Mucosa of stomach (tissue), 1 donor: ENCODE measurements around the gene IMMP2L.
"Not testable (repeated sequence)": the region's sequence is repeated elsewhere in the genome, so short reads cannot be mapped to it uniquely, and the experiment has no call there.

Experiments
- H3K27me3 ChIP-seq: one replicate; pipeline ENCODE4 v1.7.0; 2013; ENCODE audit warnings: mild to moderate bottlenecking, low read length; ENCODE audit not compliant: control insufficient read depth, insufficient read depth
- H3K36me3 ChIP-seq: one replicate; pipeline ENCODE4 v1.7.0; 2013; ENCODE audit warnings: low read length; ENCODE audit not compliant: control insufficient read depth, insufficient read depth
- H3K4me1 ChIP-seq: one replicate; pipeline ENCODE4 v1.7.0; 2013; ENCODE audit warnings: mild to moderate bottlenecking, low read length; ENCODE audit not compliant: control insufficient read depth, insufficient read depth
- H3K4me3 ChIP-seq: one replicate; pipeline ENCODE4 v1.7.0; 2013; ENCODE audit warnings: low read length
- H3K9ac ChIP-seq: one replicate; pipeline ENCODE4 v1.7.0; 2013; ENCODE audit warnings: mild to moderate bottlenecking, low read length, moderate library complexity
- H3K9me3 ChIP-seq: one replicate; pipeline ENCODE4 v1.7.0; 2013; ENCODE audit warnings: mild to moderate bottlenecking, low read length, moderate library complexity; ENCODE audit not compliant: control insufficient read depth
- donor health status: Pancreatic carcinoma.

Gene IMMP2L

GRCh38 chr7:111561904-111562732 is at the start of gene IMMP2L:
IMMP2L (minus strand) TSS chr7:111562492.
- Histone ChIP-seq H3K4me3 (peak within 1 kb of the TSS; percentile 82), H3K4me1 (peaks cover 15% of the 10 kb centered on the region), H3K9ac (peak within 1 kb of the TSS; percentile 83), H3K36me3 (no peaks in the 10 kb centered on the region), H3K27me3 (no peaks in the 10 kb centered on the region), H3K9me3 (no peaks in the 10 kb centered on the region)

GRCh38 chr7:111609483-111610254 is 47.4 kb upstream of the IMMP2L start:
- H3K4me1 ChIP-seq, H3K27me3 ChIP-seq, H3K9ac ChIP-seq, H3K36me3 ChIP-seq, H3K9me3 ChIP-seq, H3K4me3 ChIP-seq: not testable (repeated sequence)

DNA sequence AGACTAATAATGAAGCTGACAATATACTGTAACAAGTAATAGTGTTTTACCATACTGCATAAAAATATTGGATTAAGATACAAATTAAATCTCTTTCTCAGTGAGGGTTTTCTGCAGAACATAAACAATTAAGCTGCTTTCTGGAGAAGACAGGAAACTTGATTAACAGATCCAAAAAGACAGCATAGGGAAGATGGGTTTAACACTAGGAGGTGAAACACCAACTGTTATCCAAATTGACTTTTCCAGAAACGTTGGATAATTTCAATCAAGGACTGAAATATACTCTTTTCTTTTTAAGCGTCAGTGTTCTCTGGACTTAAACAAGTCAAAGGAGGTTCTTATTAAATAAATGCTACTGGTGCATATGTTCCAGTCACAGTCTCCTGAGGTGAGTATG is 45.3 kb upstream of the IMMP2L start:
- Histone ChIP-seq H3K4me1 (no peaks in the 10 kb centered on the region), H3K27me3 (no peaks in the 10 kb centered on the region), H3K36me3 (no peaks in the 10 kb centered on the region), H3K4me3 (no peak overlapping the region), H3K9ac (no peak overlapping the region), H3K9me3 (no peaks in the 10 kb centered on the region)

DNA sequence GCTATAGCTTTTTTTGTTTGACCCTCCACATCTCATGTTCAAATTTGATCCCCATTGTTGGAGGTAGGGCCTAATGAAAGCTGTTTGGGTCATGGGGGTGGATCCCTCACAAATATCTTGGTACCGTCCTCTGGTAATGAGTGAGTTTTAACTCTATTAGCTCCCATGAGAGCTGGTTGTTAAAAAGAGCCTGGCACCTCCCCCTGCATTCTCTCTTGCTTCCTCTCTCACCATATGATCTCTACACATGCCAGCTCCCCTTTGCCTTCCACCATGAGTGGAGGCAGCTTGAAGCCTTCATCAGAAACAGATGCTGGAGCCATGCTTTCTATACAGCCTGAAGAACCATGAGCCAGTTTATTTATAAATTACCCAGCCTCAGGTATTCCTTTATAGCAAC is 43.0 kb upstream of the IMMP2L start:
- Histone ChIP-seq H3K9me3 (no peaks in the 10 kb centered on the region), H3K36me3 (no peaks in the 10 kb centered on the region), H3K27me3 (no peaks in the 10 kb centered on the region), H3K4me3 (no peak overlapping the region), H3K4me1 (no peaks in the 10 kb centered on the region), H3K9ac (no peak overlapping the region)

DNA sequence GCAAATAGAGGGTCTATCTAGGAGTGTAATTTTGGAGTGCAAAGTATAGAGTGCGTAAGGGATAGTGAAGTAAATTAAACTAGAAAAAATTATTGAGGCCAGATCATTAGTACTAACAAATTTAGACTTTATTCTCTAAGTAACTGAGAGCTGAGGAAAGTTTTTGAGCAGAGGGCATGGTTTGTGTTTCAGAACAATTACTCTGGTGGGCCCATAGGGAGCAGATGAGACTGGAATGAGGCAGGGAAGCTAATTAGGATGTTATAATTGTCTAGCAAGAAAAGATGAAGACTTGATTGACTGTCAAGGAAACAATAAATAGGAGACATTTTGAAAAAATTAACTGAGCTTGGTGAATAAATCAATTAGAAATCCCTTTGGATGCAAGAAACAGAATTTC is 37.8 kb upstream of the IMMP2L start:
- no peak overlapping the region for H3K9ac ChIP-seq
- H3K9me3 ChIP-seq = no peaks in the 10 kb centered on the region
- H3K4me1 ChIP-seq = no peaks in the 10 kb centered on the region
- H3K27me3 ChIP-seq = no peaks in the 10 kb centered on the region
- H3K36me3 ChIP-seq = no peaks in the 10 kb centered on the region
- H3K4me3 ChIP-seq = no peak overlapping the region

- H3K27me3 ChIP-seq = no peaks in the 10 kb centered on the region
- no peaks in the 10 kb centered on the region for H3K36me3 ChIP-seq
- no peak overlapping the region for H3K4me3 ChIP-seq
- H3K9ac ChIP-seq = no peak overlapping the region
- H3K9me3 ChIP-seq = no peaks in the 10 kb centered on the region
- H3K4me1 ChIP-seq = no peaks in the 10 kb centered on the region
These were observed 33.5 kb upstream of the IMMP2L start for GRCh38 chr7:111595780-111596179.

DNA sequence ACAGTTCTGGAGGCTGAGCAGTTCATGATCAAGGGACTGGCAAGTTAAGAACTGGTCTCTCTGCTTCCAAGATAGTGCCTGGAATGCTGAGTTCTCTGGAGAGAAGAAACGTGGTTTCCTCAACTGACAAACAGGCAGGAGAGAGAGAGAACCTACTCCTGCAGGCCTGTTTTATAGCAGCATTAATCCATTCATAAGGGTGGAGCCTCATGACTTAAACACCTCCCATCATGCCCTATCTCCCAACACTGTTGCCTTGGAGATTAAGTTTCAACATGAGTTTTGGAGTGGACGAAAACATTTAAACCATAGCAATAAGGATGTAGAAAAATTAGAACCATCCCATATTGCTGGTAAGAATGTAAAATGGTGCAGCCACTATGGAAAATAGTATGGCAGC is 32.3 kb upstream of the IMMP2L start:
- Histone ChIP-seq H3K4me3 (no peak overlapping the region), H3K4me1 (no peaks in the 10 kb centered on the region), H3K9ac (no peak overlapping the region), H3K36me3 (no peaks in the 10 kb centered on the region), H3K27me3 (no peaks in the 10 kb centered on the region), H3K9me3 (no peaks in the 10 kb centered on the region)

DNA sequence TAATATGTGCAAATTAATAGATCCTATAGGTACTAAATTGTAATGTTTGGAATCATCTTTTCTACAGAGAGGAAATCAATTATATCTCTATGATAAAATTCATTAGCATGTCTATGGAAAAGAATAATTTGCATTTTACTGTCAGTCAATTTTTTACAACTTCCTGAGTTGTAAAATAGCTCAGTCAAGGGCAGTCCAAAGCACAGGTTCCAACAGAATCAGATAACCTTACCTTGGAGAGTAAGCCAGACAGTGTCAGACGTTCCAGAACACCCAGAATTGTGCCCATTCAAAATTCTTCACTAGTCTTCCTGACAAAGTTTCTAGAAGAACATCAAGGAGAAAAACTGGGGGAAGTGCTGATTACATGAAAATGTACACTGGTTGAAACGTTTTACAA is 31.1 kb upstream of the IMMP2L start:
- no peaks in the 10 kb centered on the region for H3K9me3 ChIP-seq
- no peak overlapping the region for H3K9ac ChIP-seq
- H3K4me1 ChIP-seq = no peaks in the 10 kb centered on the region
- no peak overlapping the region for H3K4me3 ChIP-seq
- no peaks in the 10 kb centered on the region for H3K36me3 ChIP-seq
- no peaks in the 10 kb centered on the region for H3K27me3 ChIP-seq

DNA sequence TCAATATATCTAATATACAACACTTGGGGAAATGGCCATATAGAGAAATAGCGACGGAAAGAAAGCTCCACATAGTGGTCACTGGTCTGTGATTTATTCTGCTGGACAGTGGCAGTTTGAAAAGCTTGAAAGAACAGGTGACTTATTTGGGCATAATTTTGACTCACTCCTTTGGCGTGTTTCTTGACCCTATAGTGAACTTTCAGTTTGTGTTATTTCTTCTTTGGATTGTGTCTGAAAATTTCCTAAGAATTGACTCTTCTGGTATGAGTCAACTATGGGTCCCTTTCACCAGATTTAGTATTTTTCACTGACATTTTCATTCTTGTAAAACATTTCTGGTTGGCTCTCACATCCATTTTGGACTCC is 25.8 kb upstream of the IMMP2L start:
- Histone ChIP-seq H3K9ac (no peak overlapping the region), H3K4me3 (no peak overlapping the region), H3K9me3 (no peaks in the 10 kb centered on the region), H3K4me1 (no peaks in the 10 kb centered on the region), H3K36me3 (no peaks in the 10 kb centered on the region), H3K27me3 (no peaks in the 10 kb centered on the region)

DNA sequence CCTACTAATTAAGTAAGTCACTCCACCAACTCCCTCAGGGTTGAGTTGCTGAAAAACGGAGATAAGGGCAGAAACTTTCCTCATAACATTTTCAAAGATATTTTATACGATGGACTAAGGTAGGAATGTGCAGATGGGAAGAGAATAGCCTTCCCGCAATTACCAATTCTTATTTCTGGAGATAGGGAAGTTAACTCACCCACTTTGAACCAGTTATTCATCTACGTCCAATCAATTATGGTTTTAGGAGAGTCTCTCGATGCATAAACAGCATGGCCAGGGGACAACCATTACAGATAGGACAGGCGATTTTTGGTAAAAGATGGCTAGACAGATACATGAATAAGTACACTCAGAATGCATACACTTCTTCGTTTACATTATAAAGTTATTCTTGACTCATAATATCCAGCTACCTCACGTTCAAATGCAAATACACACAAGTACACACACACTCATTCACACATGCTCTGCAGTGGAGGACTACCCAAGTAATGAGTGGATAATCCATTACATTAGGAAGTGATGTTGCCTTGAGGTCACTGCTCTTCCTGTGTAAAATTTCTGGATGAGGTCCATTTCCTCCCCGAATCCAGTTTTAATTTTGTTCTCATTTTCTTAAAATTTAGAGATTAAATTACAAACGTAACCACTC is 25.2 kb upstream of the IMMP2L start:
- H3K4me3 ChIP-seq = no peak overlapping the region
- H3K9ac ChIP-seq = no peak overlapping the region
- H3K36me3 ChIP-seq = no peaks in the 10 kb centered on the region
- no peaks in the 10 kb centered on the region for H3K9me3 ChIP-seq
- H3K27me3 ChIP-seq = no peaks in the 10 kb centered on the region
- H3K4me1 ChIP-seq = no peaks in the 10 kb centered on the region

GRCh38 chr7:111586711-111587409 is 24.6 kb upstream of the IMMP2L start:
- Histone ChIP-seq H3K9ac (no peak overlapping the region), H3K9me3 (no peaks in the 10 kb centered on the region), H3K27me3 (no peaks in the 10 kb centered on the region), H3K4me3 (no peak overlapping the region), H3K36me3 (no peaks in the 10 kb centered on the region), H3K4me1 (no peaks in the 10 kb centered on the region)
